Ovary (tissue), 9 donors: ENCODE results near the gene BRAT1. TPM values are rescaled to one million over a fixed set of nuclear protein-coding genes. Genes with fewer than 3 reads are reported as not detected.

ENCODE experiments used
- DNase-seq, 5 donors: peaks; one replicate each; pipeline ENCODE4 v3.0.0-alpha.2; 2019 to 2020
- H3K27ac ChIP-seq, 2 donors: fragments of 200-600 bp; one replicate each; pipeline versions ENCODE4 v1.5.1 to v1.8.0; 2019 to 2022
- H3K27me3 ChIP-seq: fragments of 200-600 bp; one replicate; pipeline ENCODE4 v1.8.0; 2022
- H3K36me3 ChIP-seq: fragments of 200-600 bp; sonication (generic); one replicate; pipeline ENCODE4 v1.5.1; 2019
- H3K4me1 ChIP-seq: one replicate; pipeline ENCODE4 v1.8.1; 2013; ENCODE audit warnings: mild to moderate bottlenecking, moderate library complexity; ENCODE audit not compliant: insufficient read depth
- H3K4me3 ChIP-seq: fragments of 200-600 bp; sonication (generic); one replicate; pipeline ENCODE4 v1.5.1; 2017
- H3K9me3 ChIP-seq, 2 donors: fragments of 200-600 bp in 1 of 2; sonication (generic) in 1 of 2; one replicate each; pipeline versions ENCODE4 v1.5.1 to v1.8.1; 2013 to 2019; ENCODE audit warnings: mild to moderate bottlenecking in 1 of 2, moderate library complexity in 1 of 2
- EP300 ChIP-seq: sonication (generic); formaldehyde crosslinking; IDR thresholded peaks from one replicate; pipeline ENCODE4 v1.6.1; 2017; ENCODE audit warnings: antibody characterized with exemption
- POLR2A ChIP-seq: fragments of 450-650 bp; IDR thresholded peaks from one replicate; pipeline ENCODE4 v1.6.1; 2017; ENCODE audit warnings: antibody characterized with exemption, mild to moderate bottlenecking, moderate library complexity
- WGBS, 3 donors: extraction: QIAGEN DNeasy Blood & Tissue Kit in 1 of 3; methylation state at CpG; one replicate each; pipeline versions ENCODE4 v1.1.5 to v1.1.7; 2013 to 2017; 5-methylcytosine and 5-hydroxymethylcytosine counted together
- intact Hi-C, 4 donors: fragments of 100-400 bp; cut with DNase I; formaldehyde crosslinking; loops; one replicate each; pipeline versions ENCODE4 v1.11.0 to v1.15.1; 2022 to 2023
- polyA plus RNA-seq, 2 donors: library from polyadenylated mRNA; stranded (reverse); fragments of 200-250 nt in 1 of 2; fragments of 350-450 nt in 1 of 2; fragmentation: Illumina TruSeq in 1 of 2; extraction: RNeasy Lipid Tissue Mini Kit (QIAGEN cat#74804) in 1 of 2; gene quantifications; one replicate each; pipeline ENCODE4 v1.2.3, GENCODE V29; 2013 to 2014
- total RNA-seq, 7 donors: library from RNA; depleted of rRNA in 2 of 7; stranded (reverse); fragments of >200 nt in 2 of 7; fragmentation: NEBNext Ultra II Directional in 3 of 7; extraction: Animal tissue kit (Norgen Biotek cat#: 25700) in 3 of 7; gene quantifications; one replicate each; pipeline versions ENCODE4 v1.1.0 to v1.2.4, GENCODE V29; 2016 to 2023
- TF ChIP-seq, protein P1 (sequence below), 3 donors: fragments of 450-650 bp in 2 of 3; fragments of 200-600 bp in 1 of 3; IDR thresholded peaks; one replicate each; pipeline versions ENCODE4 v1.5.1 to v1.8.0; 2016 to 2022; ENCODE audit warnings: antibody characterized with exemption in 3 of 3, mild to moderate bottlenecking in 1 of 3
- donor health status: DM: no; HTN: no; CAD: no; lungs with moderate emphysema.
- donor health status: DM: no; HTN: no; CAD: no.
- donor health status: Bipolar disorder and iron deficiency.
- donor health status: DM: yes; HTN: yes; CAD: no.
- donor health status: DM: no; HTN: no; CAD: no.
- donor health status: DM: yes; HTN: yes; CAD: no.

The BRAT1 gene
- total and polyA plus RNA-seq, 9 donors, result 1.3 to 39.1 (median 30.2) TPM

GRCh38 chr7:2519119-2519930 is 36.0 kb downstream of the BRAT1 start, which contains the start of gene LFNG:
LFNG (plus strand) TSS chr7:2519774; CDS start chr7:2519862, 88 bp downstream.
- H3K36me3 ChIP-seq, result no peaks in the 10 kb centered on the region
- WGBS, 3 donors, result 0 to 1% (median 1%) methylated on average over 48 to 95 of the region's 95 CpGs
- H3K27me3 ChIP-seq, result no peaks in the 10 kb centered on the region
- H3K4me1 ChIP-seq, result peaks cover 9% of the 10 kb centered on the region
- TF ChIP-seq POLR2A (peak; percentile 53), EP300 (no peak)
- TF ChIP-seq, protein P1, sequence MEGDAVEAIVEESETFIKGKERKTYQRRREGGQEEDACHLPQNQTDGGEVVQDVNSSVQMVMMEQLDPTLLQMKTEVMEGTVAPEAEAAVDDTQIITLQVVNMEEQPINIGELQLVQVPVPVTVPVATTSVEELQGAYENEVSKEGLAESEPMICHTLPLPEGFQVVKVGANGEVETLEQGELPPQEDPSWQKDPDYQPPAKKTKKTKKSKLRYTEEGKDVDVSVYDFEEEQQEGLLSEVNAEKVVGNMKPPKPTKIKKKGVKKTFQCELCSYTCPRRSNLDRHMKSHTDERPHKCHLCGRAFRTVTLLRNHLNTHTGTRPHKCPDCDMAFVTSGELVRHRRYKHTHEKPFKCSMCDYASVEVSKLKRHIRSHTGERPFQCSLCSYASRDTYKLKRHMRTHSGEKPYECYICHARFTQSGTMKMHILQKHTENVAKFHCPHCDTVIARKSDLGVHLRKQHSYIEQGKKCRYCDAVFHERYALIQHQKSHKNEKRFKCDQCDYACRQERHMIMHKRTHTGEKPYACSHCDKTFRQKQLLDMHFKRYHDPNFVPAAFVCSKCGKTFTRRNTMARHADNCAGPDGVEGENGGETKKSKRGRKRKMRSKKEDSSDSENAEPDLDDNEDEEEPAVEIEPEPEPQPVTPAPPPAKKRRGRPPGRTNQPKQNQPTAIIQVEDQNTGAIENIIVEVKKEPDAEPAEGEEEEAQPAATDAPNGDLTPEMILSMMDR (IDR thresholded peaks at IDR 0.05), result no peak
- DNase-seq, result peak; percentile 76 to 88 (median 85)
- intact Hi-C loops, result no loop called here
- no peak within 1 kb of the TSS for H3K27ac ChIP-seq
- peak within 1 kb of the TSS; percentile 35 for H3K4me3 ChIP-seq
- H3K9me3 ChIP-seq, result no peaks in the 10 kb centered on the region

DNA sequence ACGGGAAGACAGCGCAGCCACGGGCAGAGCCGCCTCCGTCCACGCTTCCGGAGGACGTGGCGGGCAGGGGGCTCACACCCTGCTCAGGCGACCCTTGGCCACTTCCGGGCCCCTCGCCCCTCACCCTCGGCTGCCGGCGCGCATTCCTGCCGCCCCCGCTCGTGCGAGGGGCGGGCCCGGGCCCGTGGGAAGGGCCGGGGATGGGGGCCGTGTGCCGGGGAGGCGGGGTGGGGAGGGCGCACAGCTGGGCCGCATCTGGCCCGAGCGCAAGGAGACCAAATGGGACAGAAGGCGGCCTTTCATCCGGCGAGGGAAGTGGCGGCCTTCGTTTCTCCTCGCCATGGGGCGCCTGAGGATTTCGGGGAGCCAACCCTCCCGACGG is 36.6 kb downstream of the BRAT1 start:
- no peaks in the 10 kb centered on the region for H3K27me3 ChIP-seq
- no peaks in the 10 kb centered on the region for H3K36me3 ChIP-seq
- 4 to 8% (median 5%) methylated on average over 32 to 41 of the region's 41 CpGs for WGBS, 3 donors
- H3K27ac ChIP-seq, result no peak overlapping the region
- TF ChIP-seq, protein P1 (IDR thresholded peaks at IDR 0.05), result no peak
- TF ChIP-seq EP300 (no peak), POLR2A (no peak)
- intact Hi-C loops, result no loop called here
- no peaks in the 10 kb centered on the region for H3K9me3 ChIP-seq
- peaks cover 5% of the 10 kb centered on the region for H3K4me1 ChIP-seq
- no peak for DNase-seq
- peak overlapping the region; percentile 35 for H3K4me3 ChIP-seq

DNA sequence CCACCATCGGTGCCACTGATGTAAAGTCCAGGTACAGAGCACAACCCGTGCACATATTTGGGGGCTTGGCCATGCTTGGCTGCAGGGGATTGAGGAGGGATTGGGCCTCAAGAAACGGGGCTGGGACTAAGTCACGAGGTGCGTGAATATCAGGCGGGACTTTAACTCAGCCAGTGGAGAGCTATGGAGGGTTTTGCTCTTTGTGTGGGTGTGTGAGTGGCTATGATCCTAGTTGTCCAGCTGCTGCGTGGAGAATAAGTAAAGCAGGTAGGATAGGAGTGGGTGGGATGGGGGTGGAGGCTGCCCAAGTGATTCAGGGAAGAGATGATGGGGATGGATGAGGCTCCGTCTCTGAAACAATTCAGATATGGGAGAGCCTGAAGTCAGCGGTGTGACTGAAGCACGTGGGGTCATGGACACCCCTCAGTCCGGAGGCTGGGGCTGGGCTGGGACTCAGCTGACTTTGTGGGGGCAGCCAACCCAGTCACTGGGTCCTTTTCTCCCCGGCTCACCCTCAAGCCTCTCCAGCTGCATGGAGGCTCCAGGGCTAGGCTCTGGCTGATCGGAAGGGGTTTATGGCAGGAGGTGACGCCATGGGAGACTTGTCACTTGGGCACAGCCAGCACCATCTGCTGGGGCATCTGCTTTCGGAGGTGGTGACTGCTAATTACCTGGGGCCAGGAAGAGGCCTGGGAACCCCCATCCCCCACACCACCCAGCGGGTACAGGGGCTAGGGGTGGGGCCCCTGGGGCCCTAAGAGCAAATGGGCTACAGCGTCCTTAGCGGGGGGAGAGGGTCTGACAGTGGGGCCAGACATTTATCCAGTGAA is 37.4 kb downstream of the BRAT1 start:
- H3K27ac ChIP-seq, result no peak overlapping the region
- intact Hi-C loops, result no loop called here
- WGBS, 3 donors, result 38 to 44% (median 39%) methylated on average over 18 of the region's 18 CpGs

DNA sequence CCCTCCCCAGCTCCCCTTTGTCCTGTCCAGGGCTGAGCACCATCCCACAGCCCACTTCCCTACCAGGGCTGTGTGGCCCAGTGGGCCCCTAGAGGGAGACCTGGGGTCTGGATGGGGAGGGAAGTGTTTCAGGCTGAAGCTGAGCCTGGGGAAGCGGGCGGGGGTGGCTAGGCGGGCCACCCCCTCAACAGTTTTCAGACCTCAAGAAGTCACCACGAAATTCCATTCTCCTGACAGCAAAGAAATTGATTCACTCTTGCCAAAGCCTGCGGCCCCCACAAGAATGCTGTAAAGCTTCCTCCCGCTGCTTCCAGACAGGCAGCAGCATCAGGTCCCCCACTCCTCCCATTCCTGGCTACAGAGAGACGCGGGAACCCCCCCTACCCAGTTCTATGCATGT is 38.3 kb downstream of the BRAT1 start:
- Histone ChIP-seq H3K9me3 (no peaks in the 10 kb centered on the region), H3K27ac (no peak overlapping the region), H3K27me3 (no peaks in the 10 kb centered on the region), H3K4me3 (no peak overlapping the region), H3K36me3 (no peaks in the 10 kb centered on the region), H3K4me1 (peaks cover 5% of the 10 kb centered on the region)
- DNase-seq, result no peak
- no peak for TF ChIP-seq EP300
- intact Hi-C loops, result no loop called here
- 42 to 48% (median 48%) methylated on average over 8 of the region's 8 CpGs for WGBS, 3 donors

More for the DNA sequence above, 37.4 kb downstream of the BRAT1 start:
- peaks cover 5% of the 10 kb centered on the region for H3K4me1 ChIP-seq
- no peaks in the 10 kb centered on the region for H3K36me3 ChIP-seq
- no peak for TF ChIP-seq EP300
- TF ChIP-seq, protein P1 (IDR thresholded peaks at IDR 0.05), result no peak
- no peak for TF ChIP-seq POLR2A
- H3K4me3 ChIP-seq, result no peak overlapping the region
- no peaks in the 10 kb centered on the region for H3K9me3 ChIP-seq
- H3K27me3 ChIP-seq, result no peaks in the 10 kb centered on the region
- DNase-seq, result no peak
